VCaP (cell line): ENCODE data around the gene IQSEC1.

Experiments
- H3K27ac ChIP-seq: fragments of 450-650 bp; 2 replicates; pipeline ENCODE4 v1.5.1; 2017
- CTCF ChIP-seq: fragments of 450-650 bp; conservative IDR thresholded peaks from 2 replicates; pipeline ENCODE4 v1.5.1; 2017; ENCODE audit warnings: mild to moderate bottlenecking, moderate library complexity

Gene IQSEC1

GRCh38 chr3:13050446-13050845, 22.8 kb downstream of the IQSEC1 start:
- TF ChIP-seq CTCF, result no peak
- H3K27ac ChIP-seq, result no peak overlapping the region

- H3K27ac ChIP-seq, result no peak overlapping the region
- no peak for TF ChIP-seq CTCF
Measured at GRCh38 chr3:13049400-13049799, 23.8 kb downstream of the IQSEC1 start.

GRCh38 chr3:13047296-13048165, 25.7 kb downstream of the IQSEC1 start:
- TF ChIP-seq CTCF, result no peak
- H3K27ac ChIP-seq, result no peak overlapping the region

- H3K27ac ChIP-seq, result no peak overlapping the region
- no peak for TF ChIP-seq CTCF
Measured at GRCh38 chr3:13046569-13047274, 26.5 kb downstream of the IQSEC1 start.

GRCh38 chr3:13045904-13046568, 27.2 kb downstream of the IQSEC1 start:
- no peak for TF ChIP-seq CTCF
- no peak overlapping the region for H3K27ac ChIP-seq

GRCh38 chr3:13045241-13045903, 27.9 kb downstream of the IQSEC1 start:
- TF ChIP-seq CTCF, result no peak
- no peak overlapping the region for H3K27ac ChIP-seq
